NCI-H2107 treated with DMSO at 0.1 percent for 48 hours (cell line): ENCODE results near the gene ORC3.

ENCODE experiments used
- DNase-seq: peaks from one replicate; lab custom pipeline; 2025; ENCODE audit not compliant: unreplicated experiment; lab: John Stamatoyannopoulos, UW

ORC3 gene

DNA sequence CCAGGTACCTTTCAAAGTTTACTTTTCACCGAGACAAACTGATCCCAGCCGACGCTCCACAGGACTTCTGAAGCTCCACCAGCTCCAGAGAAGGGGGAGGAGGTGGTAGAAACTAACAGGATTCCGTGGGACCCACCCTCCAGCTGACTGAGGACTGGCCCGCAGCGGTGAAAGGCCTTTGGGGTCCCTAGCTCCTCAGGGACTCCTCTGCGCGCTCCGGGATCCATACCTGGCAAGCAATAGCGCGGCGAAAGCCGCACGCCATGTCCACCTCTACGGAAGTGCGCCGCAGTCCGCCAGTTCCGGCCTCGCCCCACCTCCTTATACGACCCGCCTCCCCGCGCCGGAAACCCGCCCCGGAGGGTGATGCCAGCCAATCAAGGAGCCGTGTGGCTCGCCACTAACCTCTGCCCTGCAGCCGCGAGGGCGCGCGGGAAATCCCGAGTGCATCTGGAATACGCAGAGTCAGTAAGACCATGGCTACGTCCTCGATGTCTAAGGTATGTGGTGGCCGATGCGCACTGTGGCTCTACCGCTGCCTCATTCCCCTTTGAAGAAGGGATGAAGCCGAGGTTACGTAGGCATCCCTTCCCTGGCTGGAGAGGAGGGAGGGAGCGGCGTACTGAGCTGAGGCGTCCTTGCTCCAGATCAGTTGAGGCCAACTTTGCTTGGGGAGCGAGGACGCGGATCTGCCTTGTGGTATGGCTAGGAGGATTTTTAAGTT lies at the start of gene ORC3, which contains the start of gene RARS2:
TSS of gene ORC3 (plus strand) at position 443 of the 724 bp plus-strand sequence. CDS start at position 477, 34 bp downstream.
TSS of gene RARS2 (minus strand) at position 295 of the 724 bp plus-strand sequence. CDS start at position 265, 30 bp downstream.
- DNase-seq, result peak; percentile 82

DNA sequence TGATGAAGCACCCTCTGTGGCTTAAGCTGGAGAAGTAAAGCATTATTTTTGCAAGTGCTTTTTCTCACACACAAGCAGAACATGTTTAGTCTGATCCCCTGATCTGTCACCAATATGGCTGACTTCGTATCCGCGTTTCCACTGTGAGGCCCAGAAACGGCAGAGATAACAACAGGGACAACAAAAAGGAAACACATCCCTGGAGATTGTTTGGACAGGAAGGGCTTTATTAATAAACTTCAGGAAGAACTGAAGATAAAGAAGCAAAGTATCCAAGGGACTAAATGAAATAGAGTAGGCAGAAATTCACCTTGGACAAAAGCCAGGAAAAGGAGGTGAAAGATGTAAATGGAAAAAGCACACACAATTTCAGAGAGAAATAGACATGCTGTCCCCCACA lies 49.4 kb upstream of the ORC3 start:
- DNase-seq, result no peak

DNA sequence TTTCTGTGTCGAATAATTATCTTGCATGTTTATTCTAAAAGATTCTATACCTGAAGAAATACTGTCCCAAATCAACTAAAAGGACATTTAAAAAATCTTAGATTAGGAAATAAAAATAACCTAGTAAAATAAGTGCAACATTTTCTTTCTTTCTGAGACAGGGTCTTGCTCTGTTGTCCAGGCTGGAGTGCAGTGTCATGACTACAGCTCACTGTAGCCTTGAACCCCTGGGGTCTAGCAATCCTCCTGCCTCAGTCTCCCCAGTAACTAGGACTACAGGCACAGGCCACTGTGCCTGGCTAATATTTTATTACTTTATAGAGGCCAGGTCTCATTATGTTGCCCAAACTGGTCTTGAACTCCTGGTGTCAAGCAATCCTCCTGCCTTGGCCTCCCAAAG lies 48.9 kb upstream of the ORC3 start:
- DNase-seq, result no peak

- DNase-seq, result no peak
Observed at GRCh38 chr6:87541744-87542143, 48.2 kb upstream of the ORC3 start.

DNA sequence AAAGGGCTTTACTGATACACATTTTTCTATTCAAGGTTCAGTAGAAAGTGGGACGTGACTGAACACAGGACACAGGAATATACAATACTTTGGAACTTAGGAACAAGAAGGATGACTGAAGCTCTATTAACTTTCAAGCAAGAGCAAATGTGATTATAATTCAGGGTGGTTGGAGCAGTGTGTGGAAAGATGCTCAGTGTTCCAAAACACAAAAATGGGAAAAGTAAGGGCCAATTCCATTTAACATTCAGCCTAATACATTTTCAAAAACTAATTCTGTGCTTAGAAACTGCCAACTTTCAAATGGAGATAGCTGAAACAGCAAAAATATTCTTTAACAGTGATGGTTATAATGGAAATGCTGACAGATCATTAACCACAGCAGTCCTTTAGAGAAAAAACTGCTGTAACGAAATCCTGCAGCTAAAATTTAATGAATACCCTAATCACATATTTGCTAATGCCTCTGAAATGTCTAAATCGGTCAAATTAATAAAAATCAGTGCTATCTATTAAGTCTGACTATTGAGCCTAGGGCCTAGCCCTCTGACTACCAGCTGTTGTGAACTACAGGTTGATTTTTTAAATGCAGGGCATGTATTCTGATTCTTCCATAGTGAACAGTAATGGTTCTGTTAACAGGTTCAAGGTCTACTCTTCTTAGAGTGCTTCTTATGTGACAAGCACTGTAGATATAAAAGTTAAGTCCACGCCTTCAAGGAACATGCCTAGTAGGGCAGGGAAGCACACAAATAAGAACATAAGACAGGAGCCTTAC lies 46.0 kb upstream of the ORC3 start:
- no peak for DNase-seq

DNA sequence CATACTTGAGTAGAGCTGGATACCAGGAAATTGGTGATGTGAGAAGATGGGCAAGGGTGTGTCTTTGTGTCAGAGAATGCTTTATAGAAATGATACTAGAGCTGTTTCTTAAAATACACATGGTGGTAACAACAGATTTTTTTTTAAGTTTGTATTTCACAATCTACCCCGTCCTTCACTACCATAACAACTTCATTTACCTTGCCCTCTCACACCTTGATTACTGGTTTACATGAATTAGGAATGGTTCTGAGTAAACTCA lies 45.5 kb upstream of the ORC3 start:
- no peak for DNase-seq

DNA sequence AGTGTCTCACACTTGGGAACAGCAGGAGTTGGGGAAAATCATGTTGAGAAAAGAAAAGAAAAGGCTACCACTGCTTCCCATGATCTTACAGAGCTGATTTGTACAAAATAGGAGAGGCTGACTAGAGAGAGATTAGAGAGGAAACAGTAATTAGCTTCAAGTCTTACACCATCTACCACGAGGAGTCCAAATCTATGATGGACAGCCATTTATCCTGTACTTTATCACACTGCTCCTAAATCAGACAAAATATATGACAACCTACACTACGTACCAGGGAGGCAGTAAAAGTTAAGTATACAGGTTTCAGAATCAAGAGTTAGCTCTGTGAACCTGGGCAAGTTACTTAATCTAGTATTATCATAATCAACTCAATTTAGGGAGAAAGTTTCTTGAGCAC lies 38.1 kb upstream of the ORC3 start:
- DNase-seq, result no peak

GRCh38 chr6:87553159-87553765 lies 36.7 kb upstream of the ORC3 start:
- no peak for DNase-seq

GRCh38 chr6:87555506-87555905 lies 34.4 kb upstream of the ORC3 start:
- DNase-seq, result no peak

- DNase-seq, result no peak
Observed at GRCh38 chr6:87558446-87558845, 31.5 kb upstream of the ORC3 start.

DNA sequence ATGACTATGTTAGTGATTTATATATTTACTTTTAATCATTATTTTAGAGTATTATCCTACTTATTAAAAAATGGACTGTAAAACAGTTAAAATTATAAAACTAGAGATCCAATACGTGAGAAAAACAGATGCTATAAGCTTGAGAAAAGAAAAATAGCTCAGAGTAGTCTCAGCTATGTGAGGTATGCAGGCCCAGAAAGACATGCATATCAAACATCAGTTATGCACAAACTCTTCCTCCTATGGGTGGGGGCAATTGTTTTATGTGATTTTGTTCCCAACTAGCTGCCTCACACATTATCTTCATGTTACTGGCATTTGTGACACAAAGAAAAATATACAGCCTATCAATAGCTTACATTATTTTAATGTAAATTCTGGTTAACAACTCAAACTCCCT lies 28.9 kb upstream of the ORC3 start:
- DNase-seq, result no peak

- DNase-seq, result no peak
Observed at GRCh38 chr6:87572021-87572420, 17.9 kb upstream of the ORC3 start.

DNA sequence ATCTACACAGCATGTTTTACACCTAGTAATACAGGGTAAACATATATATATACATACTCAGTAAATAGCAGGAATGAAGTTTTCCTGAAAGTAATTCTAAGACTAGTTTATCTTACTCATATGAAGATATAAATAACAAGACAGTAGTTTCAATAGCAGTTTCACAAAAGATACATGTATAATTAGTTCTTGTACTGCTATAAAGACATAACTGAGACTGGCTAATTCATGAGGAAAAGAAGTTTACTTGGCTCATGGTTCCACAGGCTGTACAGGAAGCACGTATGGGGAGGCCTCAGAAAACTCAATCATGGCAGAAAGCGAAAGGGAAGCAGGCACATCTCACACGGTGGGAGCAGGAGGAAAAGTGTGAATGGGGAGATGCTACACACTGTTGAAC lies 17.1 kb upstream of the ORC3 start:
- no peak for DNase-seq

GRCh38 chr6:87573307-87574024 lies 16.5 kb upstream of the ORC3 start:
- DNase-seq, result no peak

DNA sequence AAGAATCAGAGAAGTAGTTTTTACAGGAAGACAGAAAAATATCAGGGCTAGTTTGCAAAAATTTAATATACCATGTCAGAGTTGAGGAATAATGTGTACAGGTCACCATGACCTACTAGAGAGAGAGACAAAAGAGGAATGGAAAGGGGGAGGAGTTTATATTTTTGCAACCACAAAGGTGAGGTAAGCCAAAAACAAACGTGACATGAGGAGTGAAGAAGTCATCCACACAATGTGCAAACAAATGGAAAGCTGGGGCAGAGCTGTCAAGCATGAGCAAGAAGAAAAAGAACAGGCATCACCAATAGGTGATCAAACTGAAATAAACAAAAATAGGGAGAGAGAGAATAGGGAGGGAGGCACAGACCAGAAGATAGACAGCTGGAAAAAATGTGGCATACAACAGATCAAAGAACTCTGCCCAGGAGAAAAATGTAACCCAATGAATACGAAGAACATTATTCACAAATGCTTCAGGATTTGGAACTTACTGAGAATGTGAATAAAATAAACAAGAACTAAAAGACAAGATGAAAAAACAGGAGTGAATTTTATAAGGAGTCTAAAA lies 15.6 kb upstream of the ORC3 start:
- DNase-seq, result peak; percentile 47

GRCh38 chr6:87575423-87575822 lies 14.5 kb upstream of the ORC3 start:
- no peak for DNase-seq

DNA sequence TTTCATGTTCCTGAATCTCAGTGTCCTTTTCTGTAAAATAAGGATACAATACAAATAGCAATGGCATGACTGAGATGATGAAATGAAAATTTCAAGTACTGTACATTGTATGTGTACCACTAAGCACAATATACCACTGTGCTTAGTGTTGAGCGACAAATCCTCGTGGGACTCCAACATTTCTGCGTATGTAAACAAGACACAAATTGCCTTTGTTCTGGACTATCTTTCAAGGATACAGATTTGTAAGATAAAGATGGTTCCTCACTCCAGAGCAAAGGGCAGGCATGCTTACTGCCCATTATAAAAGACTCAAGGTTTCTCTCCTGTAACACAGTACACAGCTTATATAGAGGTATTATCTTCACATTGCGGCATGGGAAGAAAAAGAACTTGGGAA lies 6.1 kb upstream of the ORC3 start:
- no peak for DNase-seq

- no peak for DNase-seq
Observed at GRCh38 chr6:87586371-87587077, 3.4 kb upstream of the ORC3 start.

- DNase-seq, result no peak
Observed at GRCh38 chr6:87588756-87589407, 1.1 kb upstream of the ORC3 start.

DNA sequence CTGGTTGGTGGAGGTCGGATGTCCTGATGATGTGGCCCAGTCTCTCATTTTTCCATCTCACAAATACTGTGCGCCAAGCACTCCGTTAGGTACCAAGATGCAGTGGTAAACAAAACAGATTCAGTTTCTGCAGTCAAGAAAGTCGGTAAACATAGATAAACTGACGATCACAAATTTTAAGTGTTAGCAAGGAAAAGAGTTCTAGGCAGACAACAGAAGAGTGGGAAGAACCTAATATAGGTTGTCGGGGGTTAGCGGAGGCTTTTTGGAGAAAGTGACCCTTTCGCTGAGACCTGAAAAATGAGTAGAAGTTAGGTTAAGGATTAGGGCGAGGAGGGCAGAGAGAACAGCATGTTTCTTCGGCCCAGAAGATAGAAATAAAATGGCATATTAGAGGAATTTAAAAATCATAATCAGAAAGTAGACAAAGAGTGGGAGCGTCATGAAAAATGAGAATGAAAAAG lies 514 bp downstream of the ORC3 start:
- DNase-seq, result no peak
